Limb (tissue), 2 donors: ENCODE data around the gene EEFSEC.

Source experiments
- DNase-seq, 2 donors: peaks; one replicate each; pipeline ENCODE4 v3.0.0-alpha.2; 2016; ENCODE audit errors: extremely low spot score in 2 of 2

The EEFSEC gene

DNA sequence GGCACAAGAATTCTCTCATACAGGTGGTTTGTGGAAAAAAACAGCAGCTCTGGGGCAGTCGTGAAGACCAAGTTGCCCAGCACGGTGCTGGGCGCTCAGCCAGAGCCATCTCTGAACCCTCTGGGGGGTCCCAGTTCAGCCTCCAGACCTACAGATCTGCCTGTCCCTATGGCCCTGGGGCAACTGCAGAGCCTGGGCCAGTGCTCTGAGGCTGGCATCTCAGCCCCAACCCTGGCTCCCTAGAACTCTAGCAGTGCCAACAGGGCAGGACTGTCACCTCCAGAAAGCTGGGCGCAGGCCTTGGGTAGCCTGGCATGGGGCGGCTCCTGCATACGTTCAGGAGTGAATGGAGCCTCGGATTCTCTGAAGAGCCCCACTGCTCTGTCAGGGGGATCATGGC lies 268.7 kb downstream of the EEFSEC start:
- DNase-seq = no peak

DNA sequence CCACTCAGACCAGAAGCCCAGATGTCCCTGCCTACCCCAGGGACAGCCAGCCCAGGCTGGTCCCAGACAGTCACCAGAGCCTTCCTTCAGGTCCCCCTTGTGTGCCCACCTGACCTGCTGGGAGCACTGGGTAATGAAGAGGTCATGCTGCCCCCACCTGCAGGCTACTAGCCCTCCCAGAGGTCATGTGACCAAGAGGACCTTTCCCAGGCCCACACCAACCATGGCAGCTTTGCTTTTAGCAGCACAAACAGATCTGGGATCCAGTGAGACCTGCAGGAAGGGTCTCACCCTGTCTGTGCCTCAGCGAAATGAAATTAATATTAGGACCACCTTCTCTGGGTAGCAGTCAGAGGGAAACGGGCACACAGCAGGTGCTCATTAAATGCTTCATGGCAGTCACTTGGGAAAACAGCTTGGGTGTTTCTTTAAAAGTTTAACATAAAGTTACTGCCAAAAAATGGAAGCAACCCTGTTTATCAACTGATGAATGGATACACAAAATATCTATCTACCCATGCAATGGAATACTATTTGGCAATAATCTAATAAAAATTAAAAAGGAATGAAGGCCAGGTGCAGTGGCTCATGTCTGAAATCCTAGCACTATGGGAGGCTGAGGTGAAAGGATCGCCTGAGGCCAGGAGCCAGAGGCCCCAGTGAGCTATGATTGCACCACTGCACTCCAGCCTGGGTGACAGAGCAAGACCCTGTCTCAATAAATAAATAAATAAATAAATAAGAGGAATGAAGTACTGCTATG lies 269.7 kb downstream of the EEFSEC start:
- no peak for DNase-seq

DNA sequence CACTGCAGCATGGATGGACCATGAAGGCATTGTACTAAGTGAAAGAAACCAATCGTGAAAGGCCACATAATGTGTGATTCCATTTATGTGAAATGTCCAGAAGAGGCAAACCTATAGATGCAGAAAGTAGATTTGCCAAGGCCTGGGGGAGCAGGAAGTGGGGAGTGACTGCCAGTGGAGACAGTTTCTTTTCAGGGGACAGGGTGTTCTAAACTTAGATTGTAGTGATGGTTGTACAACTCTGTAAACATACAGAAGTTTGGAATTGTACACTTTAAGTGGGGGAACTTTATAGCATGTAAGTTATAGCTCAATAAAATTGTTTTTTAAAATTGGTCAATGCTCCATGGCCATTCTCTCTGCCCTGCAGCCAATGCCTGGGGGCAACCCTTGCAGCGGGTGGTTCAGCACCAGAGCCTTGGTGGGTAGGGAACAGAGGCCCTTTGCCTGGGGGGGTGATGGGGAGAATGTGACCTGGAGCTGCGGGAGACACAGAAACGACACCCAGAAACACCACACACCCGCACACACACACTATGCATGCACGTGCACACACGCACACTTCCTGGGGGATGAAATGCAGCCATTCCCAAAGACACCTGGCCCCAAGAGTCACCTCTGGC lies 270.4 kb downstream of the EEFSEC start:
- no peak for DNase-seq

DNA sequence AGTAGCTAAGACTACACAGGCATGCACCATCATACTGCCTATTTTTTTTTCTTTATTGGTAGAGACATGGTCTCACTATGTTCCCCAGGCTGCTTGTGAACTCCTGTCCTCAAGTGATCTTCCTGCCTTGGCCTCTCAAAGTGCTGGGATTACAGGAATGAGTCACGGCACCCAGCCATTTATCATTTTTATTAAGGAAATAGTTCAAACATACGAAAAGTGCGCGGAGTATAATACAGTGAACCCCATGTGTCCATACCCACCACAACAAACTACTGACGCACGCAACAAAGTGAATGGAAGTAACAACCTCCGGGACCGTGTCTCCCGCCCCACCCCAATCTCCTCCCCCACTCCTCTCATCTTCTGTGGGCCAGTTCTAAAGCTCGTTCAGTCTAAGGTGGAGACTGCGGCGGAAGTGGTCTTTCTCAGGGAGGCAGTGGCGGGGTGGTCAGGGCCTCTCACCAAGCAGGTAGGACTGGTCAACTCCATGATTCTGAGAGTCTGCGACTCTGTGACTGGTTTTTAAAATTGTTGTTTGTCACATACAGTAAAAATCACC lies 271.3 kb downstream of the EEFSEC start:
- DNase-seq = no peak

- no peak for DNase-seq
Measured at GRCh38 chr3:128425142-128425845, 272.0 kb downstream of the EEFSEC start.

GRCh38 chr3:128425846-128426127 lies 272.5 kb downstream of the EEFSEC start:
- DNase-seq = no peak

- DNase-seq = peak; percentile 15 to 80
Measured at GRCh38 chr3:128426128-128426921, 273.0 kb downstream of the EEFSEC start.

GRCh38 chr3:128427175-128427857 lies 274.0 kb downstream of the EEFSEC start:
- no peak for DNase-seq

DNA sequence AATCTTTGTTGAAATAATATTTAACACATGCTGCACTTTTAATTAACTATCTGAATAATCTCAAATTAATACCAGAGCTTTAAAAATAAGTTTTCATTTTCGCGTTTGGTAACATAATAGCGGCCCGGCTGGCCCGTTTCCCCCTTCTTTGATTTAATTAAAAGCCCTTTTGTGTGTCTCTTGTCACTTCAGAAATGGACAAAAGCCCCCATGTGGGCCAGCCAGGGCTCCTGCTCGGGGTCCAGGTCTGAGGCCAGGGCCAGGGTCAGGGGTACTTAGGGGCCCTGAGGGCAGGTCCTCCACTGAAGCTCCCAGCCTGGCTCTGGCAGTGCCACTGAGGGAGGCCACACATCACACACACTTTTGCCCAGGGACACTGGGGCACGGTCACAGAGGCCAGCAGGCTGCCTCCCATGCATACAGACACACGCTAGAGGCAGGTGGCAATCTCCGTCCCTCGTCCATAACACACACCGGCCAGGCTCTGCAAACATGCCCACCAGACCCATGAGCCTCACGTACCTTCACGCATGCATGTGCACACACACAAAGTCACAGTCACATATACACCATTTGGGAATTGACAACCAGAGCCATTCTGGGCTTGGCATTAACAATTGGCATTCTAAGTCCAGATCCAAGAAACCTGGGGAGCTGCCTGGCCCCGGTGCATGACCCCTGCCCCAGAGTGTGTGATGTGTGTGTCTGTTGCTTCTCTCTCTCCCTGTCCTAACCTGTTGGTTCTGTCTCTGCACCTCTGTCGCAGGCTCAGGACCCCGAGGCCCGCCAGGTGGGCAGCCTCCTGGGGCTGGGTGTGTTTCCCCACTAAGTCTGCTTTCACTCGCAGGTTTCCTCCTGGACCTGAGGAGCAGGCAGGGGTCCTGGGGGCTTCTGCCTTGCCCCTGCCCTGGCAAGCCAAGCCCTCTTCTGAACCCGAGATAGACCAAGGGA lies 274.9 kb downstream of the EEFSEC start:
- no peak for DNase-seq

DNA sequence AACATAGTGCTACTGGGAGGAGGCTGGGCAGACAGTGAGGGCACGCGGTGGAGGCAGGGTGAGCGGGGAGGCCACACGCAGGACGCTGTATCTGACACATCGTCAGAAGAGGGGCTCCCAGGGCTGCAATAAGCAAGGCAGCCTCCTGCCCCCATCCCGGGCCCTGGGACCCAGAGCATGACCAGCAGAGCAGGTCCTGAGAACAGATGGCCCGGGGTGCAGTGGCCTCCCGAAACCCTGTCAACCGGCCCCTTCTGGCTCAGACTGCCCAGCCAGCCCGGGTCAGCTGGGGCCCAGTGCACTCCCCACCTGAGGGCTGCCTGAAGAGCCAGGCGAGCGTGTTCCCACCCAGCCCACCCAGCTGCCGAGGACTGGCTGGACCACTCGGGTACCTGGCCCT lies 276.0 kb downstream of the EEFSEC start:
- DNase-seq = no peak

DNA sequence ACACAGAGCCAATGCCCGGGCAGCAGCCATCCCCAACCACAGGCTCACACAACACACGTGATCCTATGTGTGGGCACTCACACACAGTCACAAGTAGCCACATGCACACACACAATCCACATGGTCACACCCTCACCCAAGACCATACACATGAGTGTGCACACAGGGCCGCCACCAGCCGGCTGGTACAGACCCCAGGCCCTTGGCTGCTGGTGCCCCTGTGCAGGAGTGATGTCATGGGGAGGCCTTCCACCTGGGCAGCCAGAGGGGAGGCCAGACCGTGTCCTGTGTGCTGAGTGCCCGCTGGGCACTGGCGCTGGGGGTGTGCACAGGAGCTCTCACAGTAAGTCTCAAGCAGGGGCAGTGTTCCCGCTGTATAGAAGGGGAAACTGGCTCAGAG lies 276.5 kb downstream of the EEFSEC start:
- no peak for DNase-seq

DNA sequence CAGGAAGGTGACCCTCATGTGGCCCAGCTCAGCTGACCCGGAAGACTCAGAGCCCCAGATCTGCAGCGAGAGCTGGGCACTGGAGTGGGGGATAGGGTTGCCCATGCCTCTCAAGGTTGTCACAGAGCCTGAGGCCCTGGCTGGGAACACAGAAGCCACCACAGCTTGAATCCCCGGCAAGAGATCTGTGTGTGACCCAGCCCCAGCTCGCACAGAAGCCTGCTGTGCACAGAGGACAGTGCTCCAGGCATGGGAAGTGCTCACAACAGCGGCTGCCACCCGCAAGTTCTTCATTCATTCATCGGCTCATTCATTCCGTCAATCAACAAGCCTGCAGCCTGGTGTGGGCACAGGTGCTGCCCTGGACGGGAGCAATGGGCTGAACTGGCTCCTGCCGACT lies 277.0 kb downstream of the EEFSEC start:
- no peak for DNase-seq

GRCh38 chr3:128430731-128431130 lies 277.4 kb downstream of the EEFSEC start:
- DNase-seq = no peak

- DNase-seq = no peak
Measured at GRCh38 chr3:128431803-128432300, 278.6 kb downstream of the EEFSEC start.

GRCh38 chr3:128432301-128432970 lies 279.2 kb downstream of the EEFSEC start:
- DNase-seq = peak in 1 of 2 donors; percentile 45

DNA sequence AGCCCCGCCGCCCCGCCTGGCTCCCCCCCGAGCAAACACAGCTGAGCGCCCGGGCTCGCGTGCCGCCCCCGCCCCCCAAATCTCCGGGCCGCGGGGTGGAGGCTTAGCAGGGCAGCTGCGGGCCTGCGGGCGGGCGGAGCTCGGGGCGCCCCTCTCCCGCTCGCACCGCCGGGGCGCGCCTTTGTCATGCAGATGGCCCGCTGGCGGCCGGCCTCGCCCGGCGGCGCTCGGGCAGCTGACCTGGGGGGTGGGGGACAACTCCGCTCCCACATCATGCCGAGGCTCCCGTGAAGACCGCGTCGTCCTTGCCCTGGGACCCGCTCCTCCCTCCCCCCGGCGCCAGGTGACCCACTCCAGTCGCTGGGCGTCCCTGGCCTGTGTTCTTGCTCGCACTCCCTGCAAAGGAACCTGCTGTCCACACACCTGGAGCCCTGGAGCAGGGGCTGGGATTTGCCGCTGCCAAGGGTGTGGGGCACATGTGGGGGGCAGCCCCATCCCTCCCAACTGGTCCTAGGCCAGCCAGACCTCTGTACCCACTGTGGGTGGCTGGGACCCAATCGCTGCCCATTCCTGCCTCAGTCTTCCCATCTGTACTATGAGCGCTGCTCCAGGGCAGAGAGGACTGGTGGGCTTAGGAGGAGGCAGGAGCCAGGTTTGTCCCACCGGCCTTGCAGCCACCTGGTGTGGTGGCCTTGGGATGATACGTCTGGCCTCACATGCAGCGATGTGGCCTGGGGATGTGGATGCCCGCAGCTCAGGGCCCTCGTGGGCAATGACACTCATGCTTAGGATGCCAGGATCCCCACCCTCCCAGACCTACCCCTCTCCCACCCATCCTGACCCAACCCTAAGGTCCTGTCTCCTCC lies 279.9 kb downstream of the EEFSEC start:
- DNase-seq = peak in 1 of 2 donors; percentile 63

GRCh38 chr3:128433837-128434165 lies 280.5 kb downstream of the EEFSEC start:
- no peak for DNase-seq

GRCh38 chr3:128434524-128434923 lies 281.2 kb downstream of the EEFSEC start:
- no peak for DNase-seq
